PC-3 (cell line): Measurements from ENCODE around the gene TMEM38A. TPM values are rescaled to one million over a fixed set of nuclear protein-coding genes. Genes with fewer than 3 reads are reported as not detected.
A peak's percentile ranks its signal among the peaks of the same experiment; 100 is the strongest.

Experiments used
- ATAC-seq: fragments of 200-7000 bp; cut with Tn5 transposase; 2 replicates; pipeline ENCODE4 v1.9.1; 2020; ENCODE audit warnings: mild to moderate bottlenecking, moderate library complexity
- BruUV-seq: library from RNA; stranded (reverse); fragments of 400-500 nt; replicated peaks from 2 replicates; lab custom pipeline; 2021; lab: Mats Ljungman, UMichigan
- CTCF ChIA-PET: fragments of 300-600 bp; sonication (Branson Sonifier 250); formaldehyde crosslinking; loops from one replicate; lab custom pipeline; 2022; ENCODE audit warnings: antibody characterized with exemption; lab: Charles Lee
- POLR2A ChIA-PET: fragments of 300-600 bp; sonication (Branson Sonifier 250); formaldehyde crosslinking; loops from one replicate; lab custom pipeline; 2022; ENCODE audit warnings: antibody characterized with exemption; ENCODE audit not compliant: unreplicated experiment; lab: Charles Lee
- DNase-seq: peaks from one replicate; pipeline ENCODE4 v3.0.0-alpha.2; 2015
- H2AFZ ChIP-seq: fragments of 300-600 bp; sonication (generic); 2 replicates; pipeline ENCODE4 v1.6.0; 2016; ENCODE audit warnings: antibody characterized with exemption, low read length
- H3F3A ChIP-seq: fragments of 300-600 bp; sonication (generic); one replicate; pipeline ENCODE4 v1.6.0; 2017; ENCODE audit warnings: antibody characterized with exemption, low read length, control low read depth, mild to moderate bottlenecking; ENCODE audit not compliant: unreplicated experiment
- H3K27ac ChIP-seq: fragments of 300-600 bp; sonication (generic); 2 replicates; pipeline ENCODE4 v1.5.1; 2016; ENCODE audit warnings: mild to moderate bottlenecking, low read length
- H3K27me3 ChIP-seq: fragments of 300-600 bp; sonication (generic); 2 replicates; pipeline ENCODE4 v1.6.1; 2016; ENCODE audit warnings: low read length, mixed read lengths
- H3K36me3 ChIP-seq: fragments of 300-600 bp; sonication (generic); 2 replicates; pipeline ENCODE4 v1.6.1; 2016; ENCODE audit warnings: low read depth, mixed run types, low read length, mixed read lengths
- H3K4me1 ChIP-seq: fragments of 300-600 bp; sonication (generic); 2 replicates; pipeline ENCODE4 v1.5.1; 2016; ENCODE audit warnings: low read length; ENCODE audit not compliant: insufficient read depth
- H3K4me2 ChIP-seq: fragments of 300-600 bp; sonication (generic); 2 replicates; pipeline ENCODE4 v1.6.0; 2016; ENCODE audit warnings: low read length
- H3K4me3 ChIP-seq: fragments of 300-600 bp; sonication (generic); 2 replicates; pipeline ENCODE4 v1.5.1; 2016; ENCODE audit warnings: mild to moderate bottlenecking, low read length, mixed read lengths
- H3K79me2 ChIP-seq: fragments of 300-600 bp; sonication (generic); 2 replicates; pipeline ENCODE4 v1.6.1; 2017; ENCODE audit warnings: low read length, mixed read lengths
- H3K9ac ChIP-seq: fragments of 300-600 bp; sonication (generic); 2 replicates; pipeline ENCODE4 v1.6.0; 2016; ENCODE audit warnings: mild to moderate bottlenecking, low read length
- H3K9me2 ChIP-seq: fragments of 300-600 bp; sonication (generic); replicated peaks from 2 replicates; pipeline ENCODE4 v1.6.1; 2016; ENCODE audit warnings: mixed run types, low read length, mixed read lengths
- H3K9me3 ChIP-seq: fragments of 300-600 bp; sonication (generic); 2 replicates; pipeline ENCODE4 v1.6.1; 2016; ENCODE audit warnings: low read length, mixed read lengths
- H4K20me1 ChIP-seq: fragments of 300-600 bp; sonication (generic); 2 replicates; pipeline ENCODE4 v1.6.1; 2016; ENCODE audit warnings: low read length, mixed read lengths
- CTCF ChIP-seq: fragments of 300-600 bp; sonication (generic); conservative IDR thresholded peaks from 2 replicates; pipeline ENCODE4 v1.5.1; 2017; ENCODE audit warnings: antibody characterized with exemption, low read depth, mild to moderate bottlenecking, low read length
- EZH2 ChIP-seq: fragments of 300-600 bp; sonication (generic); IDR thresholded peaks from one replicate; pipeline ENCODE4 v1.6.1; 2017; ENCODE audit warnings: antibody characterized with exemption, mild to moderate bottlenecking, low read length; ENCODE audit not compliant: unreplicated experiment
- EZH2phosphoT487 ChIP-seq: fragments of 300-600 bp; sonication (generic); IDR thresholded peaks from 2 replicates; pipeline ENCODE4 v1.6.1; 2018; ENCODE audit warnings: mild to moderate bottlenecking, antibody characterized with exemption, low read length, borderline replicate concordance
- intact Hi-C: fragments of 100-400 bp; cut with micrococcal nuclease; formaldehyde crosslinking; loops from 2 replicates; pipeline ENCODE4 v1.9.0; 2023
- total RNA-seq: library from RNA; depleted of rRNA; stranded (reverse); fragments of >200 nt; gene quantifications from 2 replicates; pipeline ENCODE4 v1.2.3, GENCODE V29; 2014

The TMEM38A gene
- total RNA-seq, 1 experiment from 2014 or later = 11.0 TPM

- no peaks in the 10 kb centered on the region for H3K9me3 ChIP-seq
- H3K36me3 ChIP-seq = no peaks in the 10 kb centered on the region
- BruUV-seq = no TSS peak
- no peak overlapping the region for H3K4me3 ChIP-seq
- H2AFZ ChIP-seq = no peak overlapping the region
- no peaks in the 10 kb centered on the region for H4K20me1 ChIP-seq
- POLR2A ChIA-PET = interaction anchor here (0.5 kb wide), 1 partner anchor 55 kb away, joined by 7 read pairs; no protein-coding TSS in a partner anchor
- intact Hi-C loops = loop anchor here (1.0 to 5.0 kb wide), 3 partner anchors 56 to 338 kb away; partner anchors contain the start of gene F2RL3
- no peaks in the 10 kb centered on the region for H3K79me2 ChIP-seq
- DNase-seq (peak; percentile 69), ATAC-seq (peak; percentile 6; the same call in 1 of the 2 replicates)
- H3K27me3 ChIP-seq = no peaks in the 10 kb centered on the region
- CTCF ChIA-PET = interaction anchor here (0.5 to 1.1 kb wide), 3 partner anchors 18 to 185 kb away, joined by 3 to 8 read pairs (median 5); no protein-coding TSS in a partner anchor
- H3F3A ChIP-seq = peaks cover 5% of the 10 kb centered on the region
- no peak overlapping the region for H3K9ac ChIP-seq
- H3K27ac ChIP-seq = no peak overlapping the region
- H3K9me2 ChIP-seq = no peaks in the 10 kb centered on the region
- TF ChIP-seq CTCF (peak; percentile 96), EZH2 (no peak)
- H3K4me2 ChIP-seq = 0 out of 2 replicates have a peak overlapping the region, but pooled peaks have one; percentile 28
- peaks cover 17% of the 10 kb centered on the region for H3K4me1 ChIP-seq
Measured at GRCh38 chr19:16714702-16715287, 53.9 kb downstream of the TMEM38A start.

- DNase-seq = no peak
- no peak for ATAC-seq
- Histone ChIP-seq H3K9me3 (no peaks in the 10 kb centered on the region), H3K36me3 (no peaks in the 10 kb centered on the region), H3K9me2 (no peaks in the 10 kb centered on the region), H3F3A (peaks cover 8% of the 10 kb centered on the region), H3K4me1 (peaks cover 22% of the 10 kb centered on the region), H3K27ac (no peak overlapping the region), H3K27me3 (no peaks in the 10 kb centered on the region), H3K4me3 (no peak overlapping the region), H2AFZ (no peak overlapping the region), H3K4me2 (no peak overlapping the region), H4K20me1 (no peaks in the 10 kb centered on the region), H3K9ac (no peak overlapping the region), H3K79me2 (no peaks in the 10 kb centered on the region)
- BruUV-seq = no TSS peak
- POLR2A ChIA-PET = no interaction called here
- intact Hi-C loops = loop anchor here (2.0 to 5.0 kb wide), 2 partner anchors 55 to 172 kb away; partner anchors contain the start of gene F2RL3
- CTCF ChIA-PET = no interaction called here
- TF ChIP-seq EZH2phosphoT487 = no peak
- no peak for TF ChIP-seq EZH2
- TF ChIP-seq CTCF = no peak
Measured at GRCh38 chr19:16715611-16716010, 54.7 kb downstream of the TMEM38A start.

- no peak overlapping the region for H3K4me2 ChIP-seq
- no peak overlapping the region for H3K9ac ChIP-seq
- no TSS peak for BruUV-seq
- H3K9me2 ChIP-seq = no peaks in the 10 kb centered on the region
- ChIA-PET CTCF (interaction anchor here (0.6 kb wide), 1 partner anchor 347 kb away, joined by 4 read pairs; no protein-coding TSS in a partner anchor), POLR2A (no interaction called here)
- no peak overlapping the region for H3K4me3 ChIP-seq
- H3K79me2 ChIP-seq = no peaks in the 10 kb centered on the region
- DNase-seq (no peak), ATAC-seq (no peak)
- no peaks in the 10 kb centered on the region for H3K27me3 ChIP-seq
- H3F3A ChIP-seq = peaks cover 8% of the 10 kb centered on the region
- H3K36me3 ChIP-seq = no peaks in the 10 kb centered on the region
- H3K27ac ChIP-seq = peak overlapping the region; percentile 36
- intact Hi-C loops = no loop called here
- TF ChIP-seq EZH2 = no peak
- no peak for TF ChIP-seq CTCF
- TF ChIP-seq EZH2phosphoT487 = no peak
- H3K4me1 ChIP-seq = peaks cover 20% of the 10 kb centered on the region
- no peaks in the 10 kb centered on the region for H3K9me3 ChIP-seq
- H4K20me1 ChIP-seq = no peaks in the 10 kb centered on the region
- H2AFZ ChIP-seq = no peak overlapping the region
Measured at GRCh38 chr19:16721051-16721450, 60.1 kb downstream of the TMEM38A start.
